Loucy (cell line): ENCODE data around the gene IL36A.

Source experiments
- CTCF ChIP-seq: fragments of 200-600 bp; sonication (generic); conservative IDR thresholded peaks from 2 replicates; pipeline ENCODE4 v1.5.1; 2014; ENCODE audit warnings: mild to moderate bottlenecking, antibody characterized with exemption, low read length
- EZH2phosphoT487 ChIP-seq: fragments of 200-600 bp; IDR thresholded peaks from 2 replicates; pipeline ENCODE4 v1.6.1; 2018; ENCODE audit warnings: antibody characterized with exemption, mild to moderate bottlenecking, moderate library complexity, borderline replicate concordance

- no peak for TF ChIP-seq CTCF
- TF ChIP-seq EZH2phosphoT487: no peak
Measured at GRCh38 chr2:113036763-113037162, 31.5 kb downstream of the IL36A start.
